ENCODE measurements around the gene USH2A. TPM values are rescaled to one million over a fixed set of nuclear protein-coding genes. Genes with fewer than 3 reads are reported as not detected.
"Not testable (repeated sequence)": the region's sequence is repeated elsewhere in the genome, so short reads cannot be mapped to it uniquely, and the experiment has no call there.

USH2A gene
- polyA plus RNA-seq, 2 of the 4 experiments (the other 2 are of a cell fraction): not detected

GRCh38 chr1:216153130-216153529 lies 270.1 kb downstream of the USH2A start (continued):
- no peak for TF ChIP-seq RNF2 (IDR thresholded peaks at IDR 0.05; ENCODE audit: borderline replicate concordance, low read depth)

GRCh38 chr1:216145451-216146018 lies 277.7 kb downstream of the USH2A start:
- H3K9me3 ChIP-seq; DNase-seq (ENCODE audit: low read depth in 1 of 2, low spot score in 1 of 2); FAIRE-seq; ATAC-seq; H3K4me1 ChIP-seq; H3K4me3 ChIP-seq; H3K27ac ChIP-seq; POLR2A ChIA-PET; H3K4me2 ChIP-seq: not testable (repeated sequence)
- CTCF ChIA-PET: interaction anchor here (0.9 kb wide), 1 partner anchor 50 kb away, joined by 3 read pairs; no protein-coding TSS in a partner anchor
- 50% methylated on average over 6 of the region's 7 CpGs for WGBS (ENCODE audit: missing lambda C conversion rate)

GRCh38 chr1:216144661-216145450 lies 278.4 kb downstream of the USH2A start:
- FAIRE-seq (no peak), ATAC-seq (no peak)
- POLR2A ChIA-PET: no interaction called here

GRCh38 chr1:216142921-216143320 lies 280.3 kb downstream of the USH2A start:
- ATAC-seq (no peak), DNase-seq (ENCODE audit: low read depth in 1 of 2, low spot score in 1 of 2) (no peak), FAIRE-seq (no peak)
- WGBS (ENCODE audit: missing lambda C conversion rate): 4% methylated on average over 2 of the region's 2 CpGs
- CTCF ChIA-PET: no interaction called here
- H3K9me3 ChIP-seq: no peaks in the 10 kb centered on the region
- POLR2A ChIA-PET: no interaction called here
- no peaks in the 10 kb centered on the region for H3K4me1 ChIP-seq
- no peak overlapping the region for H3K4me2 ChIP-seq
- no peak overlapping the region for H3K4me3 ChIP-seq
- H3K27ac ChIP-seq: no peak overlapping the region
- TF ChIP-seq ZC3H11A (IDR thresholded peaks at IDR 0.05) (no peak), USF2 (IDR thresholded peaks at IDR 0.05) (no peak), PBX3 (IDR thresholded peaks at IDR 0.05) (no peak), PHF8 (IDR thresholded peaks at IDR 0.05; ENCODE audit: borderline replicate concordance, low read depth) (no peak), NR3C1 (IDR thresholded peaks at IDR 0.05) (no peak), MYC (IDR thresholded peaks at IDR 0.05; ENCODE audit: borderline replicate concordance, low read length) (no peak), CTCF (IDR thresholded peaks at IDR 0.05) (no peak)

More at GRCh38 chr1:216144661-216145450, 278.4 kb downstream of the USH2A start:
- no peaks in the 10 kb centered on the region for H3K9me3 ChIP-seq
- TF ChIP-seq REST (IDR thresholded peaks at IDR 0.05) (no peak), ESRRA (IDR thresholded peaks at IDR 0.05; ENCODE audit: borderline replicate concordance, low read length) (no peak), NPAS2 (CRISPR knock-in tag; IDR thresholded peaks at IDR 0.05; ENCODE audit: borderline replicate concordance) (no peak), SREBF2 (IDR thresholded peaks at IDR 0.05) (no peak), RNF2 (IDR thresholded peaks at IDR 0.05; ENCODE audit: borderline replicate concordance, low read depth) (no peak), NFE2L2 (conservative IDR thresholded peaks at IDR 0.05; ENCODE audit: low read length) (no peak), FOSL2 (IDR thresholded peaks at IDR 0.05) (no peak), FOSL2 (CRISPR knock-in tag; IDR thresholded peaks at IDR 0.05) (no peak), TP53 (CRISPR knock-in tag; IDR thresholded peaks at IDR 0.05) (no peak), KDM5A (IDR thresholded peaks at IDR 0.05) (no peak), BCL3 (IDR thresholded peaks at IDR 0.05) (no peak), HOXA7 (CRISPR knock-in tag; IDR thresholded peaks at IDR 0.05) (no peak), ZFP36 (IDR thresholded peaks at IDR 0.05; ENCODE audit: borderline replicate concordance, partially characterized antibody) (no peak)
- WGBS (ENCODE audit: missing lambda C conversion rate): 9% methylated on average over 5 of the region's 5 CpGs
- no peak overlapping the region for H3K4me3 ChIP-seq
- no peak overlapping the region for H3K4me2 ChIP-seq
- CTCF ChIA-PET: interaction anchor here (0.9 kb wide), 1 partner anchor 49 kb away, joined by 3 read pairs; no protein-coding TSS in a partner anchor
- H3K27ac ChIP-seq: no peak overlapping the region
- DNase-seq (ENCODE audit: low read depth in 1 of 2, low spot score in 1 of 2): no peak
- H3K4me1 ChIP-seq: no peaks in the 10 kb centered on the region
